SK-N-MC (cell line): ENCODE results near the gene RCBTB2.

Experiments used
- EZH2 ChIP-seq: fragments of 200-600 bp; sonication (generic); IDR thresholded peaks from one replicate; pipeline ENCODE4 v1.6.1; 2017; ENCODE audit warnings: antibody characterized with exemption
- POLR2AphosphoS5 ChIP-seq: IDR thresholded peaks from 2 replicates; pipeline ENCODE4 v1.6.1; 2012; ENCODE audit warnings: mild to moderate bottlenecking, low read depth, low read length, borderline replicate concordance

- TF ChIP-seq POLR2AphosphoS5 (no peak), EZH2 (no peak)
Measured at GRCh38 chr13:48570216-48570828, 37.4 kb upstream of the RCBTB2 start.
